HUES64 (cell line): Measurements from ENCODE around the gene WNT9B.
A peak's percentile ranks its signal among the peaks of the same experiment; 100 is the strongest.
"Not testable (repeated sequence)": the region's sequence is repeated elsewhere in the genome, so short reads cannot be mapped to it uniquely, and the experiment has no call there.

ENCODE experiments used
- H3K27ac ChIP-seq: 2 replicates; pipeline ENCODE4 v1.7.0; 2013; ENCODE audit warnings: low read depth, low read length, inconsistent platforms
- H3K27me3 ChIP-seq: 2 replicates; pipeline ENCODE4 v1.6.1; 2013; ENCODE audit warnings: mild to moderate bottlenecking, low read length; ENCODE audit not compliant: insufficient read depth
- H3K36me3 ChIP-seq: 2 replicates; pipeline ENCODE4 v1.6.1; 2013; ENCODE audit warnings: mild to moderate bottlenecking, low read length; ENCODE audit not compliant: insufficient read depth
- H3K4me1 ChIP-seq: 2 replicates; pipeline ENCODE4 v1.6.1; 2013; ENCODE audit warnings: mild to moderate bottlenecking, low read length, moderate library complexity; ENCODE audit not compliant: insufficient read depth
- H3K4me3 ChIP-seq: 2 replicates; pipeline ENCODE4 v1.5.1; 2013; ENCODE audit warnings: mild to moderate bottlenecking, low read length, moderate library complexity
- H3K9ac ChIP-seq: 2 replicates; pipeline ENCODE4 v1.6.1; 2013; ENCODE audit warnings: mild to moderate bottlenecking, low read depth, low read length
- H3K9me3 ChIP-seq: 2 replicates; pipeline ENCODE4 v1.6.1; 2013; ENCODE audit warnings: low read depth, low read length; ENCODE audit not compliant: insufficient read depth
- WGBS: fragments of 150-250, 120-280 bp; methylation state at CpG from one replicate; pipeline ENCODE4 v1.1.7; 2013; ENCODE audit warnings: missing lambda C conversion rate; 5-methylcytosine and 5-hydroxymethylcytosine counted together

WNT9B gene

DNA sequence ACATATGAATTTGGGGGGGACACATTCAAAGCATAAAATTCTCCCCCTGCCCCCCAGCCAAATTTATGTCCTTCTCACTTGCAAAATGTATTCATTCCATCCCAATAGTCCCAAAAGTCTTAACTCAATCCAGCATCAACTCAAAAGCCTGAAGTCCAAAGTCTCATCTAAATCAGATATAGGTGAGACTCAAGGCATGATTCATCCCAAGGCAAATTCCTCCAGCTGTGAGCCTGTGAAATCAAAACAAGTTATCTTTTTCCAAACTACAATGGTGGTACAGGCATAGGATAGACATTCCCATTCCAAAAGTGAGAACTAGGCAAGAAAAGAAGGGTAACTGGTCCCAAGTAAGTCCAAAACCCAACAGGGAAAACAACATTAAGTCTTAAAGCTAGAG is 65.7 kb downstream of the WNT9B start:
- no peak overlapping the region for H3K27ac ChIP-seq
- H3K36me3 ChIP-seq, result no peaks in the 10 kb centered on the region
- H3K9ac ChIP-seq, result no peak overlapping the region
- H3K4me1 ChIP-seq, result no peaks in the 10 kb centered on the region
- H3K9me3 ChIP-seq, result no peaks in the 10 kb centered on the region
- H3K27me3 ChIP-seq, result no peaks in the 10 kb centered on the region
- no peak overlapping the region for H3K4me3 ChIP-seq

DNA sequence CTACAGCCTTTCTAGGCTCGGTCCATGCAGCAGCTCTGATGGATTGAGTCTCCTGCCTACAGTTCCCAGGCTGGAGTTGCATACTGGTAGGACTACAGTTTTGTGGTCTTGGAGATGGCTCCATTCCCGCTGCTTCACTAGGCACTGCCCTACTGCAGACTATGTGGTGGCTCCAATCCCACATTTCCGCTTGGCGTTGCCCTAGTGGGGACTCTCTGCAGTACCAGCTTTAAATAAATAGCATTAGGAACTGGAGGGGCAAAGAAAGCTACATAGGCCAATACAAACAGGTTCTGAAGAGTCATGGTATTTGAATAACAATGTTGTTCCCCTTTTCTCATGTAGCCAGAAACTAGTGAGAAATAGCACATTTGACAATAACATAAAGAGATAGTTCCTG is 66.1 kb downstream of the WNT9B start:
- H3K27me3 ChIP-seq, result no peaks in the 10 kb centered on the region
- WGBS, result 81% methylated on average over 4 of the region's 4 CpGs
- H3K36me3 ChIP-seq, result no peaks in the 10 kb centered on the region
- H3K4me1 ChIP-seq, result no peaks in the 10 kb centered on the region
- no peaks in the 10 kb centered on the region for H3K9me3 ChIP-seq
- H3K4me3 ChIP-seq, result no peak overlapping the region
- H3K27ac ChIP-seq, result no peak overlapping the region
- no peak overlapping the region for H3K9ac ChIP-seq

DNA sequence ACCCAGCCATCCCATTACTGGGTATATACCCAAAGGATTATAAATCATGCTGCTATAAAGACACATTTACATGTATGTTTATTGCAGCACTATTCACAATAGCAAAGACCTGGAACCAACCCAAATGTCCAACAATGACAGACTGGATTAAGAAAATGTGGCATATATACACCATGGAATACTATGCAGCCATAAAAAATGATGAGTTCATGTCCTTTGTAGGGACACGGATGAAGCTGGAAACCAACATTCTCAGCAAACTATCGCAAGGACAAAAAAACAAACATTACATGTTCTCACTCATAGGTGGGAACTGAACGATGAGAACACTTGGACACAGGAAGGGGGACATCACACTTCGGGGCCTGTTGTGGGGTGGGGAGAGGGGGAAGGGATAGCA is 70.6 kb downstream of the WNT9B start:
- not testable (repeated sequence) for H3K9me3 ChIP-seq, H3K36me3 ChIP-seq, H3K4me1 ChIP-seq, H3K27me3 ChIP-seq, H3K27ac ChIP-seq, H3K9ac ChIP-seq
- peak overlapping the region; percentile 95 for H3K4me3 ChIP-seq
- 81% methylated on average over 4 of the region's 4 CpGs for WGBS

DNA sequence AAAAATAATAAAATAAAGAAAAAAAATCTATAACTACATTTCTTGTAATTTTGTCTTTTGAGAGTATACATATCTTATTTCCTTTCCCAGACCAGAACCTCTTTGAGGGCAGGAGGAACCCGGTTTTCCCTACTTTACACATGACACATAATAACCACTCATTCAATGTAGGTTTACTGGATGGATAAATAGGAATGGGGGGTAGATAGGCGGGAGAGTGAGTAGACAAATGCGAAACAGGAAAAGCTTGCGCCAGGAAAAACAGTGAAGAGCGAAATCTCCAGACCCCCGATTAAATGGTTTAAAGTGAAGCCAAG is 71.1 kb downstream of the WNT9B start:
- Histone ChIP-seq H3K4me1 (peaks cover 5% of the 10 kb centered on the region; the same call in 1 of the 2 replicates), H3K4me3 (peak overlapping the region; percentile 95), H3K27me3 (no peaks in the 10 kb centered on the region), H3K9me3 (no peaks in the 10 kb centered on the region), H3K27ac (peak overlapping the region; percentile 99; the same call in 1 of the 2 replicates), H3K9ac (peak overlapping the region; percentile 97), H3K36me3 (no peaks in the 10 kb centered on the region)
- under 1% methylated on average over 5 of the region's 6 CpGs for WGBS

DNA sequence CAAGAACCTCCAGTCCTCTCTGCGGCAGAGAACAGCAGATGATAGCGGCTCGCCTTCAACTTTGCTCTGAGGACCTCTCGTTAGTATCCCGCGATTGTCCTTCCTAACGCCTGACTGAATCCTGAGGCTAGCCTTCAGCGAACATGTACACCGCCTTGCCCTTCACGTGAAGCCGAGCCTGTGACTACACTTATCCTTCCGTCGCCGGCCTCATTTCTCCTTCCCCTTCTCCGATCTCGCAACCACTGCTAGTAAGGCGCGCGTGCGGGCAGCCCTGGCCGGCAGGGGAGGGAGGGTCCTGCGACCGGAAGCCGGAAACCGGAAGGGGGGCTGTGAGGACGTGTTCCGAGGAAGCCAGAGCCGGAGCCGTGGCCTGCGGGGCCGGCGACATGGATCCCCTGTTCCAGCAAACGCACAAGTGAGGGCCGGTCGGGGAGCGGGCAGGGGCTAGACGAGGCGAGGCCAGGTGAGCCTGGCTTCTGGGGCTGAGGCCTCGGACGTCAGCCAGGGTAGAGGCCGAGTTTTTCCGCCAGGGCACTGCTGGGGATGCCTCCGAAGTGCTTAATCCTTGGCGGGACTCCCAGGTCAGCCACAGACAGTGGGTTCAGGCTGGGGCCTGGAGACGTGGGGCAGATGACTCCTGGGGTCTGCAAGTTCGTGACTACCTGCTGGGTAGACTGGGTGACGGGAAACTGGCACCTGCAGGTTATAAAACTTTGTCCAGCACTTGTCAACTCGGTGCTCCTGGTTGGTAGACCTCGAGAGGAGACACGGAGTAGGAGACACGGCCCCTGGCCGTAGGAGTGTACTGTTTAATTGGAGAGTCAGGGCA is 71.6 kb downstream of the WNT9B start, which contains the start of gene GOSR2:
GOSR2 (plus strand) TSS at position 357 of the 832 bp plus-strand sequence; CDS start at position 390, 33 bp downstream.
- Histone ChIP-seq H3K9ac (peak within 1 kb of the TSS; percentile 97), H3K4me3 (peak within 1 kb of the TSS; percentile 95), H3K27ac (peak within 1 kb of the TSS; percentile 99), H3K4me1 (peaks cover 5% of the 10 kb centered on the region; the same call in 1 of the 2 replicates), H3K9me3 (no peaks in the 10 kb centered on the region), H3K27me3 (no peaks in the 10 kb centered on the region), H3K36me3 (no peaks in the 10 kb centered on the region)
- WGBS, result under 1% methylated on average over 52 of the region's 52 CpGs

DNA sequence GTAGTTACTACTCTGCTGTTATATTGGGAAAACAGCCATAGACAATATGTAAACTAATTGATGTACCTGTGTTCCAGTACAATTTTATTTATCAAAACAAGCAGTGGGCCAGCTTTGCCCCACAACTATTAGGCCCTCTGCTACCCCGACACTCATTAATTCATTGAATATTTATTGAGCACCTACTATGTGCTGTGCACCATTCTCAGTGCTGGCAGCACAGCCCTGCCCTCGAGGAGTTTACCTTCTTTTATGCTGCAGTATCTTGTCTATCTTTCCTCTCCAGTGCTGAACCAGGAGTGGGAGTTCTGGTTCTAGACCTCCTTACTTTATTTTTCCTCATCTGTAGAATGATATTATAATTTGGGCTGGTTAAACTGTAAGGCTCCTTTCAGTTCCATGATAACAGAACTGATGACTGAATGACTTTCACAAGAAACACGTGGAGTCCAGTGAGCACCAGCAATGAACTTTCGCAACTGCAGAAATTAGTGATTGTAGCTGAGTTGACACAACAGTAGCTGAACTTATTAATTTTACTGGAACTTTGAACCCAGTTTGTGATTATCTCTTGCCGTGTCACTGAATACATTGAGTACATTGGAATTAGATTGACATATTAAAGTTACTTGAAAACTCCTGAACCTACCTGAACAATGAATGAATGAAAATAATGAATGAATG is 73.9 kb downstream of the WNT9B start:
- no peak overlapping the region for H3K9ac ChIP-seq
- peaks cover 10% of the 10 kb centered on the region for H3K36me3 ChIP-seq
- no peak overlapping the region for H3K27ac ChIP-seq
- peaks cover 5% of the 10 kb centered on the region; the same call in 1 of the 2 replicates for H3K4me1 ChIP-seq
- H3K4me3 ChIP-seq, result no peak overlapping the region
- 90% methylated on average over 5 of the region's 5 CpGs for WGBS
- no peaks in the 10 kb centered on the region for H3K9me3 ChIP-seq
- no peaks in the 10 kb centered on the region for H3K27me3 ChIP-seq

DNA sequence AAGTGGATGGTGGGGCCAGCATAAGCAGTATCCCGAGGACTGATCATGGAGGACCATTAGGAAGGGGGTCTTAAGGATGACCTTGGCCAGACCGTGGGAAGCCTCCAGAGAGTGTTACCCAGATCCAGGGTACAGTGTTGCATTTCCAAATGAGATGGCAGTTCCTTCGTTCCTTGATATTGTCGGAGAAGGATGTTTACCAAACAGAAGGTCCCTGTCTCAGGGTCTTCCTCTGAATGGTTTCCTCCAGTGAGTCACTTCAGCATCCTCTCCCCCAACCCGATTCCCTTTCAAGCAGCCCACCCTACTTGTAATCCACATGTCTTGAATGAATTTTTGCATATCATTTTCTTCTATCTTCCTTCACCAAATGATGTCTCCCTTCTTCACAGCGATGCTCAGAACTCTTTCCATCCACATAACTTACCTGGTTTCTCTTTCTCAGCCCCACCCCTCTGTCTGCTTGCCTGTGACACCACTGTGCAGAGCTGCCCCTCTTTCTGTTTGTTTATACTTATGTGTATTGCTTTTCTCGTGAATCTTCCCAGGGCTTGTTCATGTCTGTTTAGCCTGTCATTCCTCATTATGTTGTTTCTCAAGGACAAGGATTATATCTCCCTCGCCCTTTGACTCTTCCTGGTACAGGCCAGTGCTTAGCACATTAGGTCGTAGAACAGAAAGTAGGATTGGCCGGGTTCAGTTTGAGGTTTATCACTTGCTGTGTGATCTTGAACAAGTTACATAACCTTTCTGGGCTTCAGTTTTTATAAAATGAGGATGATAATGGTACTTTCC is 77.3 kb downstream of the WNT9B start:
- Histone ChIP-seq H3K27me3 (no peaks in the 10 kb centered on the region), H3K27ac (no peak overlapping the region), H3K4me1 (peaks cover 5% of the 10 kb centered on the region; the same call in 1 of the 2 replicates), H3K4me3 (no peak overlapping the region), H3K36me3 (peaks cover 43% of the 10 kb centered on the region), H3K9ac (no peak overlapping the region), H3K9me3 (no peaks in the 10 kb centered on the region)
- WGBS, result 91% methylated on average over 10 of the region's 10 CpGs

DNA sequence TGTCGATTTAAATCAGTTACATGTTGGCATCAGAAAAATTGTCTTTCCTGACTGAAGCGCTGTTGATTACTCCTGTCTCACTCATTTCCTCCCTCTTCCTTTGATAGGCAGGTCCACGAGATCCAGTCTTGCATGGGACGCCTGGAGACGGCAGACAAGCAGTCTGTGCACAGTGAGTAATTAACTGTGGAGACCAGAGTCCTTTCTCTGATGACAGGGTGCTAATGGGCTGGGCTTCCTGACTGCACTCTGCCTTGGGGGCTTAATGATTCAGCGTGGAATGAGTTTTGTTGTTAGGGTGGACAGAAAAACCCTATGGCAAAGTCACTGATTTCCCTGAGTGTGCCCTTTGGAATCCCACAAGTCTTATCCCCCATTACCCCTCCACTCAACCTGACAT is 78.0 kb downstream of the WNT9B start:
- WGBS, result 82% methylated on average over 6 of the region's 6 CpGs

DNA sequence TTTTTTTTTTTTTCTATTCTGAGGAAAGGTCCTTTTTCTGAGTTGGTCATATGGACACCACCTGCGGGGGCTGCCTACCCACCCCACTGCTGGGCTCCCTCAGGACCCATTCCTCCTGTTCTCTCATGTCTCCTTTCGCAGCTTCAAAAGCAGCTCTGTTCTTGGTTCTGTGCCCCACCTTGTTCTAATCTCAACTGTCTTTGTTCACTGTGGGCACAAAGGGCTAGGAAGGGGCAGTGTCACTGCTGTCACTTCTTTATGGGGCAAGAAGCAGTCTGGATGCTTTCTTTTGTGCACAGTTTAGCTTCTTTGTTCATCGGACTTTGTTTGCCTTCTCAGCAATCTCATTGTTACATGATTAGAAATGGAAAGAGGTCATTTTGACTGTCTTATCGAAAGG is 78.7 kb downstream of the WNT9B start:
- no peaks in the 10 kb centered on the region for H3K27me3 ChIP-seq
- H3K36me3 ChIP-seq, result peaks cover 57% of the 10 kb centered on the region
- no peak overlapping the region for H3K4me3 ChIP-seq
- H3K27ac ChIP-seq, result no peak overlapping the region
- WGBS, result 100% methylated on average over 4 of the region's 4 CpGs
- H3K9me3 ChIP-seq, result no peaks in the 10 kb centered on the region
- H3K4me1 ChIP-seq, result no peaks in the 10 kb centered on the region
- H3K9ac ChIP-seq, result no peak overlapping the region

More for the DNA sequence above, 78.0 kb downstream of the WNT9B start:
- Histone ChIP-seq H3K9me3 (no peaks in the 10 kb centered on the region), H3K4me1 (no peaks in the 10 kb centered on the region), H3K9ac (no peak overlapping the region), H3K27me3 (no peaks in the 10 kb centered on the region), H3K4me3 (no peak overlapping the region), H3K36me3 (peaks cover 51% of the 10 kb centered on the region), H3K27ac (no peak overlapping the region)

DNA sequence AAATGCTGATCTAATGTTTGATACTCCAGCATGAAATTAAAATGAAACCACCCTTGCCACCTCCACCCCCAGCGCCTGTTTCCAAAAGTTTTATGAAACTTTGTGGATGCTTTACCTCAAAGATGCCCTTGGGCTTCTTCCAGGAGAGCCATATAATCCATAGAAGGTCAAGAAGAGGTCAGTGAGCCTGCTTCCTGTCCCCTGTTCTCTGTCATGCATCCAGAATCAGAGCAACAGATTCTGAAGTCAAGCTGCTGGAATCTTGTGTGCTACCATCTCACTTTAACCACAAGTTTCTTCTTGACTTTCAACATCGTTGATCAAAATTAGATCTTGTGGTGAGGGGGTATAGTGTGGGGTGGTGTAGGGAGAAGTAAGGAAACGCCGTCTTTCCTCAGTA is 80.2 kb downstream of the WNT9B start:
- Histone ChIP-seq H3K9me3 (no peaks in the 10 kb centered on the region), H3K4me1 (no peaks in the 10 kb centered on the region), H3K27me3 (no peaks in the 10 kb centered on the region), H3K9ac (no peak overlapping the region), H3K27ac (no peak overlapping the region), H3K4me3 (no peak overlapping the region), H3K36me3 (peaks cover 72% of the 10 kb centered on the region)
- WGBS, result 95% methylated on average over 4 of the region's 4 CpGs
